SU-DHL-6 (cell line): ENCODE data around the gene SCFD2.

Source experiments
- H2AFZ ChIP-seq: fragments of 200-600 bp; sonication (generic); 2 replicates; pipeline ENCODE4 v1.6.1; 2014; ENCODE audit warnings: low read depth, mild to moderate bottlenecking, moderate library complexity, mixed read lengths, antibody characterized with exemption, low read length; ENCODE audit not compliant: severe bottlenecking
- H3F3A ChIP-seq: fragments of 200-600 bp; shearing (Covaris generic); 2 replicates; pipeline ENCODE4 v1.6.0; 2016; ENCODE audit warnings: antibody characterized with exemption, mild to moderate bottlenecking; ENCODE audit not compliant: insufficient read depth
- H3K27ac ChIP-seq: fragments of 200-600 bp; sonication (generic); 2 replicates; pipeline ENCODE4 v1.5.1; 2016; ENCODE audit warnings: low read depth, mild to moderate bottlenecking, low read length, moderate library complexity, mixed read lengths
- H3K27me3 ChIP-seq: fragments of 200-600 bp; sonication (generic), shearing (Covaris generic); 2 replicates; pipeline ENCODE4 v1.6.0; 2014; ENCODE audit warnings: mild to moderate bottlenecking, low read length
- H3K36me3 ChIP-seq: fragments of 200-600 bp; sonication (generic); 2 replicates; pipeline ENCODE4 v1.6.1; 2014; ENCODE audit warnings: mild to moderate bottlenecking, low read length, mixed read lengths
- H3K4me2 ChIP-seq: fragments of 300-600, 200-600 bp; shearing (Covaris generic), sonication (generic); 2 replicates; pipeline ENCODE4 v1.6.0; 2014; ENCODE audit warnings: low read length, low read depth, mild to moderate bottlenecking; ENCODE audit not compliant: poor library complexity, severe bottlenecking
- H3K4me3 ChIP-seq: fragments of 200-600 bp; sonication (generic); 2 replicates; pipeline ENCODE4 v1.5.1; 2014; ENCODE audit warnings: antibody characterized with exemption, low read length, mild to moderate bottlenecking, mixed read lengths; ENCODE audit not compliant: insufficient read depth, poor library complexity, severe bottlenecking
- H3K79me2 ChIP-seq: fragments of 200-600 bp; sonication (generic); 2 replicates; pipeline ENCODE4 v1.6.1; 2014; ENCODE audit warnings: mild to moderate bottlenecking, low read length, moderate library complexity; ENCODE audit not compliant: insufficient read depth
- H3K9ac ChIP-seq: fragments of 200-600 bp; sonication (generic); 2 replicates; pipeline ENCODE4 v1.7.0; 2014; ENCODE audit warnings: mild to moderate bottlenecking, low read length
- H3K9me2 ChIP-seq: fragments of 200-600 bp; sonication (generic); replicated peaks from 2 replicates; pipeline ENCODE4 v1.6.1; 2014; ENCODE audit warnings: low read length; ENCODE audit not compliant: insufficient read depth
- H3K9me3 ChIP-seq: fragments of 200-600 bp; sonication (generic); 2 replicates; pipeline ENCODE4 v1.6.1; 2014; ENCODE audit warnings: low read length, mixed read lengths; ENCODE audit not compliant: insufficient read depth
- H4K20me1 ChIP-seq: fragments of 200-600 bp; sonication (generic); 2 replicates; pipeline ENCODE4 v1.6.1; 2014; ENCODE audit warnings: low read depth, mild to moderate bottlenecking, antibody characterized with exemption, low read length, moderate library complexity, mixed read lengths
- CTCF ChIP-seq: fragments of 200-600 bp; sonication (generic); IDR thresholded peaks from one replicate; pipeline ENCODE4 v1.5.1; 2017; ENCODE audit warnings: antibody characterized with exemption, mild to moderate bottlenecking, low read length, moderate library complexity; ENCODE audit not compliant: insufficient read depth, poor library complexity, severe bottlenecking
- EZH2phosphoT487 ChIP-seq: fragments of 200-600 bp; sonication (generic), shearing (Covaris generic); conservative IDR thresholded peaks from 2 replicates; pipeline ENCODE4 v1.6.1; 2018; ENCODE audit warnings: mild to moderate bottlenecking, antibody characterized with exemption, low read length, moderate library complexity, mixed read lengths

The SCFD2 gene

DNA sequence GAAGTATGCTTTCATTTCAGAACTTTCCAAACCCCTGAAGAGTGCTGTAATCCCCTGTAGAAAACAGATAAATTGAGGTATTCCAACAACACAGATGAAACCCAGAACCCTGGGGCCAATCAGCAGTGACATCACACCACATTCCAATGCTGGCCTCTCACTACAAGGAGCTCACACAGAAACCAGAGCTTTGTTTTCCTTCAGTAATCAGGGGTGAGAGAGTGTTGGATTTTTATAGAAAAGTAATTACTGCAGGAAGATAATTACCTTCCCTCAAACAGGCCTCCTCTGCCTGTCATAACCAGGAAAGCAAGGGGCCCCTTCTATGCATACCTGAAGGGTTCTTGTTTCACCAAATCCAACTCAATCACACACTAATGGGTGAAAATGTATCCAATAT is 246.2 kb downstream of the SCFD2 start:
- Histone ChIP-seq H3K79me2 (no peaks in the 10 kb centered on the region), H3F3A (no peaks in the 10 kb centered on the region), H3K4me3 (no peak overlapping the region), H3K27me3 (no peaks in the 10 kb centered on the region), H3K27ac (no peak overlapping the region), H3K9ac (no peak overlapping the region), H3K4me2 (no peak overlapping the region), H4K20me1 (no peaks in the 10 kb centered on the region), H3K9me2 (no peaks in the 10 kb centered on the region), H3K36me3 (no peaks in the 10 kb centered on the region), H2AFZ (no peak overlapping the region), H3K9me3 (no peaks in the 10 kb centered on the region)
- no peak for TF ChIP-seq CTCF
- no peak for TF ChIP-seq EZH2phosphoT487

GRCh38 chr4:53118676-53119075 is 247.2 kb downstream of the SCFD2 start:
- Histone ChIP-seq H3K9me2 (no peaks in the 10 kb centered on the region), H3K27ac (no peak overlapping the region), H3K9ac (no peak overlapping the region), H3K4me2 (no peak overlapping the region), H4K20me1 (no peaks in the 10 kb centered on the region), H3K36me3 (no peaks in the 10 kb centered on the region), H3F3A (no peaks in the 10 kb centered on the region), H3K27me3 (no peaks in the 10 kb centered on the region), H3K79me2 (no peaks in the 10 kb centered on the region), H3K4me3 (no peak overlapping the region), H2AFZ (no peak overlapping the region), H3K9me3 (no peaks in the 10 kb centered on the region)
- no peak for TF ChIP-seq EZH2phosphoT487
- no peak for TF ChIP-seq CTCF

DNA sequence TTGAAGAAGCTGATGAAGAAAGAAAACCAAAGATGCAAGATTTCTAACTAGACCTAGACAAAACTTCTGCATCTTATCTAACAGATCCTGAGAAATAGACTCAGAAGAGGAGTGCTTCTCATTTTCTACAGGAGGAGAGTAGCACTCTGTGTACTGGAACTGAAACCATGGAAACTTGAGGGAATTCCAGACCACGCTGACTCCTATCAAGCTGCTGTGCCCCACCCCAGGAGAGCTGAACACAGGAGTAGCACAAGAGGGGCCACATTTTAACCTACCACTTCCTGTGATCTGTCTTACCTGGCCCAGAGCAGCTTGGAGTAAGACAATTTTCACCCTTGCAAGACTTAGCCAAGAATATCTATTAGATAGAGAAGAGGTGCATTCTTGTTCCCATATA is 248.9 kb downstream of the SCFD2 start:
- Histone ChIP-seq H3K9me2 (no peaks in the 10 kb centered on the region), H2AFZ (no peak overlapping the region), H3K27ac (no peak overlapping the region), H3K4me2 (no peak overlapping the region), H4K20me1 (no peaks in the 10 kb centered on the region), H3K36me3 (no peaks in the 10 kb centered on the region), H3K79me2 (no peaks in the 10 kb centered on the region), H3K27me3 (no peaks in the 10 kb centered on the region), H3K9me3 (no peaks in the 10 kb centered on the region), H3K4me3 (no peak overlapping the region), H3K9ac (no peak overlapping the region), H3F3A (no peaks in the 10 kb centered on the region)
- TF ChIP-seq CTCF (no peak), EZH2phosphoT487 (no peak)
